Ishikawa (cell line): Measurements from ENCODE around the gene EPB41.

Experiments used
- CEBPB ChIP-seq: IDR thresholded peaks from 2 replicates; pipeline ENCODE4 v1.6.1; 2012
- CREB1 ChIP-seq: IDR thresholded peaks from 2 replicates; pipeline ENCODE4 v1.6.1; 2012; ENCODE audit warnings: low read depth
- EGR1 ChIP-seq: IDR thresholded peaks from 2 replicates; pipeline ENCODE4 v1.6.1; 2012
- EP300 ChIP-seq: IDR thresholded peaks from 2 replicates; pipeline ENCODE4 v1.6.1; 2012; ENCODE audit warnings: borderline replicate concordance
- FOXM1 ChIP-seq: IDR thresholded peaks from 2 replicates; pipeline ENCODE4 v1.6.1; 2012; ENCODE audit warnings: low read depth, borderline replicate concordance
- MAX ChIP-seq: IDR thresholded peaks from 2 replicates; pipeline ENCODE4 v1.6.1; 2012
- NFIC ChIP-seq: IDR thresholded peaks from 2 replicates; pipeline ENCODE4 v1.6.1; 2012
- RAD21 ChIP-seq: IDR thresholded peaks from 2 replicates; pipeline ENCODE4 v1.6.1; 2012; ENCODE audit warnings: low read depth
- REST ChIP-seq: IDR thresholded peaks from 2 replicates; pipeline ENCODE4 v1.6.1; 2012; ENCODE audit warnings: low read depth, mild to moderate bottlenecking
- TAF1 ChIP-seq: IDR thresholded peaks from 2 replicates; pipeline ENCODE4 v1.6.1; 2012; ENCODE audit warnings: low read depth, mild to moderate bottlenecking
- TCF12 ChIP-seq: IDR thresholded peaks from 2 replicates; pipeline ENCODE4 v1.6.1; 2012; ENCODE audit warnings: low read depth
- TEAD4 ChIP-seq: IDR thresholded peaks from 2 replicates; pipeline ENCODE4 v1.6.1; 2012
- USF1 ChIP-seq: IDR thresholded peaks from 2 replicates; pipeline ENCODE4 v1.6.1; 2012
- YY1 ChIP-seq: IDR thresholded peaks from 2 replicates; pipeline ENCODE4 v1.6.1; 2012; ENCODE audit warnings: low read depth
- ZBTB7A ChIP-seq: IDR thresholded peaks from 2 replicates; pipeline ENCODE4 v1.6.1; 2012; ENCODE audit warnings: low read depth

The EPB41 gene

GRCh38 chr1:29117381-29117780 lies 203.0 kb downstream of the EPB41 start:
- TF ChIP-seq MAX, result no peak
- TF ChIP-seq REST, result no peak
- no peak for TF ChIP-seq NFIC
- no peak for TF ChIP-seq USF1
- TF ChIP-seq RAD21, result peak; percentile 25

GRCh38 chr1:29119121-29119929 lies 205.0 kb downstream of the EPB41 start:
- TF ChIP-seq TEAD4 (no peak), ZBTB7A (no peak), EGR1 (no peak), TCF12 (no peak)

- no peak for TF ChIP-seq USF1
These were observed 206.0 kb downstream of the EPB41 start for GRCh38 chr1:29120367-29120766.

GRCh38 chr1:29120947-29121485 lies 206.6 kb downstream of the EPB41 start:
- TF ChIP-seq YY1, result no peak
- no peak for TF ChIP-seq EP300
- TF ChIP-seq MAX, result no peak
- TF ChIP-seq REST, result no peak
- TF ChIP-seq EGR1, result no peak
- no peak for TF ChIP-seq USF1
- TF ChIP-seq CEBPB, result no peak
- TF ChIP-seq TEAD4, result no peak
- TF ChIP-seq TAF1, result no peak
- TF ChIP-seq FOXM1, result no peak
- TF ChIP-seq RAD21, result no peak
- no peak for TF ChIP-seq ZBTB7A
- no peak for TF ChIP-seq TCF12
- TF ChIP-seq CREB1, result no peak
- TF ChIP-seq NFIC, result no peak

GRCh38 chr1:29121516-29121935 lies 207.2 kb downstream of the EPB41 start:
- no peak for TF ChIP-seq RAD21

- TF ChIP-seq MAX (no peak), CREB1 (no peak), EP300 (0 out of 2 replicates have a peak, but pooled peaks have one; percentile 6), ZBTB7A (peak; percentile 70; the same call in 1 of the 2 replicates), FOXM1 (no peak), TCF12 (no peak), RAD21 (no peak), USF1 (no peak), YY1 (no peak), CEBPB (no peak), REST (no peak)
These were observed 207.7 kb downstream of the EPB41 start for GRCh38 chr1:29121936-29122681.
